Gastrocnemius medialis (tissue), 4 donors: ENCODE measurements around the gene CHTOP. TPM values are rescaled to one million over a fixed set of nuclear protein-coding genes. Genes with fewer than 3 reads are reported as not detected.
A peak's percentile ranks its signal among the peaks of the same experiment; 100 is the strongest.
"Not testable (repeated sequence)": the region's sequence is repeated elsewhere in the genome, so short reads cannot be mapped to it uniquely, and the experiment has no call there.

Experiments used
- ATAC-seq, 2 donors: fragments of 150-250 bp; one replicate each; pipeline ENCODE4 v1.9.1; 2016
- DNase-seq, 2 donors: peaks; one replicate each; pipeline ENCODE4 v3.0.0-alpha.2; 2019
- H3K27ac ChIP-seq, 4 donors: fragments of 200-600 bp; sonication (generic); 1 replicate in 1 of 4; 2 replicates in 3 of 4; pipeline ENCODE4 v1.5.1; 2016 to 2018; ENCODE audit warnings: mild to moderate bottlenecking in 2 of 4, moderate library complexity in 1 of 4
- H3K27me3 ChIP-seq, 3 donors: fragments of 200-600 bp; sonication (generic) in 2 of 3; 1 replicate in 1 of 3; 2 replicates in 2 of 3; pipeline versions ENCODE4 v1.5.1 to v1.6.0; 2016 to 2019; ENCODE audit warnings: mild to moderate bottlenecking in 1 of 3, moderate library complexity in 1 of 3
- H3K36me3 ChIP-seq, 2 donors: fragments of 200-600 bp; sonication (generic) in 1 of 2; one replicate each; pipeline ENCODE4 v1.5.1; 2017 to 2018
- H3K4me1 ChIP-seq, 2 donors: fragments of 200-600 bp; sonication (generic) in 1 of 2; one replicate each; pipeline ENCODE4 v1.5.1; 2016 to 2017; ENCODE audit warnings: mild to moderate bottlenecking in 2 of 2
- H3K4me3 ChIP-seq, 4 donors: fragments of 200-600 bp; sonication (generic) in 3 of 4; 1 replicate in 1 of 4; 2 replicates in 3 of 4; pipeline ENCODE4 v1.5.1; 2016 to 2019; ENCODE audit warnings: mild to moderate bottlenecking in 2 of 4
- H3K9me3 ChIP-seq, 3 donors: fragments of 200-600 bp; sonication (generic) in 2 of 3; 1 replicate in 1 of 3; 2 replicates in 2 of 3; pipeline ENCODE4 v1.5.1; 2016 to 2019
- POLR2A ChIP-seq, 2 donors: fragments of 450-650 bp; IDR thresholded peaks; one replicate each; pipeline ENCODE4 v1.6.1; 2017; ENCODE audit warnings: antibody characterized with exemption in 2 of 2, mild to moderate bottlenecking in 2 of 2, moderate library complexity in 2 of 2
- in situ Hi-C, 4 donors: fragments of 200-750 bp; cut with MboI; loops; one replicate each; pipeline versions ENCODE4 v1.15.0 to v1.8.0; 2017; ENCODE audit warnings: low sequenced_read_pairs in 4 of 4
- intact Hi-C: fragments of 100-400 bp; cut with DNase I; formaldehyde crosslinking; loops from one replicate; pipeline ENCODE4 v1.15.1; 2023; ENCODE audit warnings: low total_unique reads
- total RNA-seq, 4 donors: library from RNA; depleted of rRNA; stranded (reverse); fragments of >200 nt; gene quantifications; one replicate each; pipeline versions ENCODE4 v1.1.0 to v1.2.3, GENCODE V29; 2016
- TF ChIP-seq, protein P1 (sequence below), 5 experiments: fragments of 450-650 bp in 3 of 5; fragments of 200-600 bp in 2 of 5; sonication (generic) in 2 of 5; IDR thresholded peaks in 4 of 5; conservative IDR thresholded peaks in 1 of 5; 1 replicate in 4 of 5; 2 replicates in 1 of 5; pipeline ENCODE4 v1.5.1; 2016 to 2019; ENCODE audit warnings: antibody characterized with exemption in 5 of 5, mild to moderate bottlenecking in 3 of 5, moderate library complexity in 3 of 5

Gene CHTOP, protein sequence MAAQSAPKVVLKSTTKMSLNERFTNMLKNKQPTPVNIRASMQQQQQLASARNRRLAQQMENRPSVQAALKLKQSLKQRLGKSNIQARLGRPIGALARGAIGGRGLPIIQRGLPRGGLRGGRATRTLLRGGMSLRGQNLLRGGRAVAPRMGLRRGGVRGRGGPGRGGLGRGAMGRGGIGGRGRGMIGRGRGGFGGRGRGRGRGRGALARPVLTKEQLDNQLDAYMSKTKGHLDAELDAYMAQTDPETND
- 10 to 100 TPM; 49.5 to 73.4 (median 59.1) TPM for total RNA-seq

- H3K4me3 ChIP-seq, result peak within 1 kb of the TSS; percentile 68 to 99 (median 94)
- intact Hi-C loops, result loop anchor here (10.0 kb wide), 2 partner anchors 791 to 1799 kb away; partner anchors contain the start of genes C2CD4D and RORC
- in situ Hi-C loops, result no loop called here
- H3K27me3 ChIP-seq, result no peaks in the 10 kb centered on the region
- ATAC-seq (peak; percentile 77 to 88), DNase-seq (peak; percentile 98 to 99)
- H3K27ac ChIP-seq, result peak within 1 kb of the TSS; percentile 95 to 100 (median 100)
- TF ChIP-seq, protein P1, sequence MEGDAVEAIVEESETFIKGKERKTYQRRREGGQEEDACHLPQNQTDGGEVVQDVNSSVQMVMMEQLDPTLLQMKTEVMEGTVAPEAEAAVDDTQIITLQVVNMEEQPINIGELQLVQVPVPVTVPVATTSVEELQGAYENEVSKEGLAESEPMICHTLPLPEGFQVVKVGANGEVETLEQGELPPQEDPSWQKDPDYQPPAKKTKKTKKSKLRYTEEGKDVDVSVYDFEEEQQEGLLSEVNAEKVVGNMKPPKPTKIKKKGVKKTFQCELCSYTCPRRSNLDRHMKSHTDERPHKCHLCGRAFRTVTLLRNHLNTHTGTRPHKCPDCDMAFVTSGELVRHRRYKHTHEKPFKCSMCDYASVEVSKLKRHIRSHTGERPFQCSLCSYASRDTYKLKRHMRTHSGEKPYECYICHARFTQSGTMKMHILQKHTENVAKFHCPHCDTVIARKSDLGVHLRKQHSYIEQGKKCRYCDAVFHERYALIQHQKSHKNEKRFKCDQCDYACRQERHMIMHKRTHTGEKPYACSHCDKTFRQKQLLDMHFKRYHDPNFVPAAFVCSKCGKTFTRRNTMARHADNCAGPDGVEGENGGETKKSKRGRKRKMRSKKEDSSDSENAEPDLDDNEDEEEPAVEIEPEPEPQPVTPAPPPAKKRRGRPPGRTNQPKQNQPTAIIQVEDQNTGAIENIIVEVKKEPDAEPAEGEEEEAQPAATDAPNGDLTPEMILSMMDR (IDR thresholded peaks at IDR 0.05 in 4 of 5, conservative IDR thresholded peaks at IDR 0.05 in 1 of 5), result peak in 1 of 5 experiments; percentile 24
- TF ChIP-seq POLR2A (IDR thresholded peaks at IDR 0.05), result peak; percentile 83 to 91
- no peaks in the 10 kb centered on the region for H3K9me3 ChIP-seq
- H3K4me1 ChIP-seq, result peaks cover 61 to 75% of the 10 kb centered on the region in 2 donors
- peaks cover 0 to 20% of the 10 kb centered on the region in 2 donors for H3K36me3 ChIP-seq
Measured at GRCh38 chr1:153633754-153634665, at the start of gene CHTOP. TSS of gene CHTOP (plus strand) at chr1:153634066. CDS start at chr1:153636589, 2,523 bp downstream.

DNA sequence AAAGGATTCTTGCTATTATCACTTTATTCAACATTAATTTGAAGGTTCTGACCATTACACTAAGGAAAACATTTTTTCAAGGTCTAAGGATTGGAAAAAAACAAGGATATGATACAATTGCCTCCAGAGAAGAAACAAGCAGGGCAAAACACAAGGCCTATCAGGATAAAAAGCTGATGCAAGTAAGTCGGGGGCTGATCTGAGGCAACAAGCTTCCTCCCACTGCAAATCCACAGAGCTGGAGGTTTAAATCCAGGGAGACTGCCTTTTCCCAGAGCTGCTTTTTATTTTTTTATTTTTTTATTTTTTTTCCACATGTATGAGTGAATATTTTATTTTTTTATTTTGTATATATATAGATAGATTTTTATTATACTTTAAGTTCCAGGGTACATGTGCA, 48.9 kb upstream of the CHTOP start:
- intact Hi-C loops, result no loop called here
- Histone ChIP-seq H3K4me3 (no peak overlapping the region), H3K36me3 (no peaks in the 10 kb centered on the region), H3K4me1 (no peaks in the 10 kb centered on the region), H3K9me3 (no peaks in the 10 kb centered on the region), H3K27me3 (no peaks in the 10 kb centered on the region), H3K27ac (no peak overlapping the region)
- TF ChIP-seq POLR2A (IDR thresholded peaks at IDR 0.05), result no peak
- TF ChIP-seq, protein P1 (IDR thresholded peaks at IDR 0.05 in 4 of 5, conservative IDR thresholded peaks at IDR 0.05 in 1 of 5), result no peak
- ATAC-seq (no peak), DNase-seq (no peak)
- in situ Hi-C loops, result loop anchor here in 1 of 4 donors (25.0 kb wide), 1 partner anchor 152 kb away; the partner anchor contains the start of gene INTS3

DNA sequence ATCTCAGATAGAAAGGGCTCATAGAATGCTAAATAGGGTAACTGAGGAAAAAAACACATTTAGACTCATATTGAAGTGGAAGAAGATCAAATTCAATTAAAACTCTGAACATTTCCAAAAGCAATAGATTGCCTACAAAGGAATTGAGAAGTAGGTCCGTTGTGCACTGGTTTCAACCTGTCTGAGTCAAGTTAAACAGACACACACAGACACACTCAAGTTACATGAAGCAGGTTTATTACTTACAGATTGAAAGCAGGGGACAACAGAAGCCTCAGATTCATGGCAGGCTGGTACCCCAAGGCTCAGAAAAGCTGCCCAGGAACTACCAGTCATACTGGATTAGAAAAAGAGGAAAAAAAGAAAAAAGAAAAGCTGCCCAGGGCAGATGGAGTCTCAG, 47.5 kb upstream of the CHTOP start:
- TF ChIP-seq, protein P1 (IDR thresholded peaks at IDR 0.05 in 4 of 5, conservative IDR thresholded peaks at IDR 0.05 in 1 of 5), result no peak
- no peak for TF ChIP-seq POLR2A (IDR thresholded peaks at IDR 0.05)
- Histone ChIP-seq H3K27me3 (no peaks in the 10 kb centered on the region), H3K4me3 (no peak overlapping the region), H3K9me3 (no peaks in the 10 kb centered on the region), H3K27ac (no peak overlapping the region), H3K4me1 (no peaks in the 10 kb centered on the region), H3K36me3 (no peaks in the 10 kb centered on the region)
- DNase-seq (no peak), ATAC-seq (no peak)
- in situ Hi-C loops, result loop anchor here in 1 of 4 donors (25.0 kb wide), 1 partner anchor 151 kb away; the partner anchor contains the start of gene INTS3
- intact Hi-C loops, result no loop called here

DNA sequence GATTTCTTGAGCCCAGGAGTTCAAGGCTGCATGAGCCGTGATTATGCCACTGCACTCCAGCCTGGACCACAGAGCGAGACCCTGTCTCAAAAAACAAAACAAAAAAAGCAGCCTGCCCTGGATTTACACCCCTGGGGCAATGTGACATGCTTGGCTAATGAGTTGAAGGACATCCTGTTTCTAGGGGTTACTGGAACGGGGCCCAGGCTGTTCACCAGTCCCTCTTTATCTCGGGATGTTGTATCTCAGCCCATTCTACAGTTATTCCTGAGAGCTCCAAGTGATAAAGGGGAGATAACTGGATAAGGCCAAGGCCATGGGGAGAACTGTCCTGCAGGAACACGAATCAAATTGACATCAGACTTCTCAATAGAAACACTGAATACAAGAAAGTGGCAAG, 46.6 kb upstream of the CHTOP start:
- DNase-seq, result no peak
- in situ Hi-C loops, result loop anchor here in 1 of 4 donors (25.0 kb wide), 1 partner anchor 150 kb away; the partner anchor contains the start of gene INTS3
- intact Hi-C loops, result no loop called here
- no peaks in the 10 kb centered on the region for H3K4me1 ChIP-seq
- TF ChIP-seq, protein P1 (IDR thresholded peaks at IDR 0.05 in 4 of 5, conservative IDR thresholded peaks at IDR 0.05 in 1 of 5), result no peak
- TF ChIP-seq POLR2A (IDR thresholded peaks at IDR 0.05), result no peak
- H3K27ac ChIP-seq, result no peak overlapping the region
- no peaks in the 10 kb centered on the region for H3K9me3 ChIP-seq
- no peak overlapping the region for H3K4me3 ChIP-seq
- no peaks in the 10 kb centered on the region for H3K27me3 ChIP-seq
- H3K36me3 ChIP-seq, result no peaks in the 10 kb centered on the region
- no peak for ATAC-seq

GRCh38 chr1:153588033-153588432, 45.8 kb upstream of the CHTOP start:
- in situ Hi-C loops, result loop anchor here in 1 of 4 donors (25.0 kb wide), 1 partner anchor 149 kb away; the partner anchor contains the start of gene INTS3
- ATAC-seq, H3K4me3 ChIP-seq, H3K36me3 ChIP-seq, H3K27me3 ChIP-seq, H3K4me1 ChIP-seq, H3K9me3 ChIP-seq, H3K27ac ChIP-seq, DNase-seq, intact Hi-C loops: not testable (repeated sequence)
